Lower leg skin (tissue), 4 donors: ENCODE results near the gene MAOB. TPM values are rescaled to one million over a fixed set of nuclear protein-coding genes. Genes with fewer than 3 reads are reported as not detected.

Source experiments
- DNase-seq, 2 donors: peaks; one replicate each; pipeline ENCODE4 v3.0.0-alpha.2; 2019; ENCODE audit warnings: low spot score in 2 of 2
- H3K4me3 ChIP-seq: fragments of 200-600 bp; sonication (generic); 2 replicates; pipeline ENCODE4 v1.5.1; 2017; ENCODE audit warnings: mild to moderate bottlenecking, low read depth; ENCODE audit not compliant: poor library complexity, severe bottlenecking
- POLR2A ChIP-seq, 2 donors: fragments of 450-650 bp; IDR thresholded peaks; one replicate each; pipeline ENCODE4 v1.6.1; 2016 to 2017; ENCODE audit warnings: antibody characterized with exemption in 2 of 2, mild to moderate bottlenecking in 1 of 2, moderate library complexity in 1 of 2
- WGBS, 2 donors: methylation state at CpG; one replicate each; pipeline ENCODE4 v1.1.5; 2018; 5-methylcytosine and 5-hydroxymethylcytosine counted together
- intact Hi-C: fragments of 100-400 bp; cut with DNase I; formaldehyde crosslinking; loops from one replicate; pipeline ENCODE4 v1.15.0; 2023; ENCODE audit warnings: low total_unique reads
- total RNA-seq, 4 donors: library from RNA; depleted of rRNA; stranded (reverse); fragments of >200 nt; gene quantifications; one replicate each; pipeline ENCODE4 v1.1.0, GENCODE V29; 2016
- TF ChIP-seq, protein P1 (sequence below), 3 donors: fragments of 450-650 bp; IDR thresholded peaks; one replicate each; pipeline ENCODE4 v1.5.1; 2016; ENCODE audit warnings: antibody characterized with exemption in 3 of 3, mild to moderate bottlenecking in 3 of 3, moderate library complexity in 2 of 3

Gene MAOB
- total RNA-seq, 4 donors from 2014 or later = 0.34 to 6.3 (median 3.7) TPM

DNA sequence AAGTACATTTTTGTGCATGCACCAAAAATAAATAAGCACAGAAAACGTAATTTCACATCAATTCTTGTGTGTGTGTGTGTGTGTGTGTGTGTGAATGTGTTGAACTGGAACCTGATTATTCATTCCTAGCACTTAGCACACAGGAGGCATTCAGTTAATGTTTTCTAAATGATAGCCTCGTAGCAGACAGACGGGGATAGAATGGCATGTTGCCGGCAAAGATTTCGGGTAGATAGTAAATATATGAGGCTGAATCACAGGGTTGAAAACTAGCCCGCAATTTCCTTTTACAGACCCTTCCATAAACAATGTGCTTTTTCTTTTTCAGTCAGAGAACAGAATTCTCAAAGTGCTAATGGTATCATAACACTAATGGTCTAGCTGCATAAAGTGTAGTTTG lies 13.5 kb downstream of the MAOB start:
- no peak for DNase-seq
- no peak overlapping the region for H3K4me3 ChIP-seq
- 61 to 72% methylated on average over 6 of the region's 6 CpGs for WGBS, 2 donors
- intact Hi-C loops = no loop called here
- TF ChIP-seq POLR2A (IDR thresholded peaks at IDR 0.05) = no peak
- TF ChIP-seq, protein P1, sequence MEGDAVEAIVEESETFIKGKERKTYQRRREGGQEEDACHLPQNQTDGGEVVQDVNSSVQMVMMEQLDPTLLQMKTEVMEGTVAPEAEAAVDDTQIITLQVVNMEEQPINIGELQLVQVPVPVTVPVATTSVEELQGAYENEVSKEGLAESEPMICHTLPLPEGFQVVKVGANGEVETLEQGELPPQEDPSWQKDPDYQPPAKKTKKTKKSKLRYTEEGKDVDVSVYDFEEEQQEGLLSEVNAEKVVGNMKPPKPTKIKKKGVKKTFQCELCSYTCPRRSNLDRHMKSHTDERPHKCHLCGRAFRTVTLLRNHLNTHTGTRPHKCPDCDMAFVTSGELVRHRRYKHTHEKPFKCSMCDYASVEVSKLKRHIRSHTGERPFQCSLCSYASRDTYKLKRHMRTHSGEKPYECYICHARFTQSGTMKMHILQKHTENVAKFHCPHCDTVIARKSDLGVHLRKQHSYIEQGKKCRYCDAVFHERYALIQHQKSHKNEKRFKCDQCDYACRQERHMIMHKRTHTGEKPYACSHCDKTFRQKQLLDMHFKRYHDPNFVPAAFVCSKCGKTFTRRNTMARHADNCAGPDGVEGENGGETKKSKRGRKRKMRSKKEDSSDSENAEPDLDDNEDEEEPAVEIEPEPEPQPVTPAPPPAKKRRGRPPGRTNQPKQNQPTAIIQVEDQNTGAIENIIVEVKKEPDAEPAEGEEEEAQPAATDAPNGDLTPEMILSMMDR (IDR thresholded peaks at IDR 0.05) = no peak

DNA sequence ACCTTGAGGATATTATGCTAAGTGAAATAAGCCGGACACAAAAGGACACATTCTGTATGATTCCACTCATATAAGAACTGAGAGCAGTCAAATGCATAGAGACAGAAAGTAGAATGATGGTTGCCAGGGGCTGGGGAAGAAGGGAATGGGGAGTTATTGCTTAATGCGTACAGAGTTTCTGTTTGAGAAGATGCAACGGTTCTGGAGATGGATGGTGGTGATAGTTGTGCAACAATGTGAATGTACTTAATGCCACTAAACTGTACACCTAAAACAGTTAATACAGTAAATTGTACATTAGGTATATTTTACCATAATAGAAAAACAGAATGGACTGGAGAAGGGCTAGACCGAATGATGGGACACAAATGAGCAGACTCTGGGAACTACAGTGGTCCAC lies 15.8 kb downstream of the MAOB start:
- 85 to 87% methylated on average over 4 of the region's 4 CpGs for WGBS, 2 donors
- intact Hi-C loops = no loop called here
- no peak overlapping the region for H3K4me3 ChIP-seq
- TF ChIP-seq, protein P1 (IDR thresholded peaks at IDR 0.05) = no peak
- no peak for TF ChIP-seq POLR2A (IDR thresholded peaks at IDR 0.05)
- DNase-seq = no peak

GRCh38 chrX:43865791-43866190 lies 16.5 kb downstream of the MAOB start:
- 80 to 91% methylated on average over 5 of the region's 5 CpGs for WGBS, 2 donors
- intact Hi-C loops = no loop called here
- H3K4me3 ChIP-seq = no peak overlapping the region
- no peak for DNase-seq
- TF ChIP-seq, protein P1 (IDR thresholded peaks at IDR 0.05) = no peak
- TF ChIP-seq POLR2A (IDR thresholded peaks at IDR 0.05) = no peak

DNA sequence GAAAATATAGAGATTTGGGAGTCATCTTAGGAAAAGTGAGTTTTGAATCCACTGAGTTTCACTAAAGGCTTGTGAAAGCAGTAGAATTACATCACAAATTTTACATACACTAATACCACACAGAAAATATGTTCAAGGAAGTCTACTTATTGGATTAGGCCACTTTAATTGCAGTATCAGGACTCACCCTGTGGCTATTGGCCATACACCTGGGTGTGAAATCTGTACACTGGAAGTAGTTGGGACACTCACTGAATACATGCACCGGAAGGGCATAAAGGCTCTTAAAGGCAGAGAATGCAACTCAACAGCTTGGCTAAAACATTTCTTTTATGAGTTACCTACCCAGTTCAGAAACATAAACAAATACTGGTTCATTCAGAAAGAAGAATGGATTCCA lies 19.8 kb downstream of the MAOB start:
- DNase-seq = no peak
- no peak for TF ChIP-seq POLR2A (IDR thresholded peaks at IDR 0.05)
- TF ChIP-seq, protein P1 (IDR thresholded peaks at IDR 0.05) = no peak
- H3K4me3 ChIP-seq = no peak overlapping the region
- intact Hi-C loops = no loop called here
- 53 to 82% methylated on average over 1 of the region's 1 CpG for WGBS, 2 donors

- WGBS, 2 donors = 38 to 43% methylated on average over 4 of the region's 4 CpGs
- no peak for DNase-seq
- intact Hi-C loops = no loop called here
- TF ChIP-seq, protein P1 (IDR thresholded peaks at IDR 0.05) = no peak
- TF ChIP-seq POLR2A (IDR thresholded peaks at IDR 0.05) = no peak
- no peak overlapping the region for H3K4me3 ChIP-seq
Measured at GRCh38 chrX:43861750-43862149, 20.5 kb downstream of the MAOB start.

DNA sequence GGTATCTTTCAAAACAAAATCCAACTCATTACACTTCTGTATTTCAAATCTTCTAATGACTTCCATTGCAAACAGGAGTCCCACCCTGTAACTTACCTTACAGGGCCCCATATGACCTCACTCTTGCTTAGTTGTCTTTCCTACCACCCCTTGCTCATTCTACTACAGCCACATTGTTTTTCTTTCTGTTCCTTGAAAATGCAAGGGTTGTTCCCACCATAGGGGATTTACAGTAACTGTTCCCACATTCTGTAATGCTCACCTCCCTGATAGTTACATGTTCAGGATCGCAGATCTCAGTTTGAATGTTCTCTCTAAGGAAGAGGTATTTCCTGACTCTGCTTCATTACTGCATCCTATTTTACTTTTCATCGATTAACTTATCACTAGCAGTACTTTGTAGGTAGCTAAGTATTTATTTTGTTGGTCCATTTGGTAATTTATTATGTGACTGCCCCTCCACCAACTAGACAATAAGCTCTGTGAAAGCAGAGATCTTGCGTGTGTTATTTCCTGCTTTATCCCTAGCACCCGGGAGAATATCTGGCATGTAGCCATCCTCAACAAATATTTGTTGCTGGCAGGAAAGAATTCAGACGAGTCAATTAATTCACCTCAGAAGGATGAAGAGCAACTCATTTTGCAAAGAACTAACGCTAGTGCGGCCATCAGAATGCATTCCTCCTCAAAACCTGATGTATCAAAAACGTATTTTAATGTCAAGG lies 21.4 kb downstream of the MAOB start:
- TF ChIP-seq, protein P1 (IDR thresholded peaks at IDR 0.05) = no peak
- no peak for TF ChIP-seq POLR2A (IDR thresholded peaks at IDR 0.05)
- H3K4me3 ChIP-seq = no peak overlapping the region
- DNase-seq = no peak
- intact Hi-C loops = no loop called here
- WGBS, 2 donors = 35 to 44% methylated on average over 8 of the region's 8 CpGs
